Endothelial cell of umbilical vein (primary cell): ENCODE data around the gene EXT2. TPM values are rescaled to one million over a fixed set of nuclear protein-coding genes. Genes with fewer than 3 reads are reported as not detected.

Experiments
- BruUV-seq: library from RNA; stranded (reverse); fragments of 400-500 nt; replicated peaks from 2 replicates; lab custom pipeline; 2021; lab: Mats Ljungman, UMichigan
- CTCF ChIA-PET: fragments of 300-600, 350-600 bp; sonication (Branson Sonifier 250); formaldehyde crosslinking; loops from one replicate; lab custom pipeline; 2021; ENCODE audit warnings: antibody characterized with exemption, inconsistent platforms; lab: Charles Lee
- POLR2A ChIA-PET: fragments of 300-600, 350-600 bp; sonication (Branson Sonifier 250); formaldehyde crosslinking; loops from one replicate; lab custom pipeline; 2021; ENCODE audit warnings: antibody characterized with exemption, inconsistent platforms; lab: Charles Lee
- DNase-seq: peaks from one replicate; pipeline ENCODE4 v3.0.0-alpha.2; 2011; ENCODE audit warnings: low read depth, low spot score
- FAIRE-seq: peaks from 2 replicates; lab custom pipeline; 2011; peaks lifted over from hg19 to GRCh38; lab: Jason Lieb, UNC
- H2AFZ ChIP-seq: 2 replicates; pipeline ENCODE4 v1.6.0; 2012; ENCODE audit warnings: low read depth, low read length, control low read depth, inconsistent platforms
- H3K27ac ChIP-seq: 2 replicates; pipeline ENCODE4 v1.5.1; 2011; ENCODE audit warnings: low read depth, mild to moderate bottlenecking, control low read depth, low read length, moderate library complexity; ENCODE audit not compliant: insufficient read depth
- H3K27me3 ChIP-seq, 2 experiments: 2 replicates each; pipeline versions ENCODE4 v1.6.0 to v1.6.1; 2011; ENCODE audit warnings: low read length in 2 of 2, mixed read lengths in 1 of 2; ENCODE audit not compliant: control insufficient read depth in 2 of 2, insufficient read depth in 2 of 2
- H3K36me3 ChIP-seq, 2 experiments: 2 replicates in 1 of 2; 3 replicates in 1 of 2; pipeline ENCODE4 v1.5.1; 2011; ENCODE audit warnings: low read length in 2 of 2, mild to moderate bottlenecking in 1 of 2, moderate library complexity in 1 of 2; ENCODE audit not compliant: control insufficient read depth in 2 of 2, insufficient read depth in 2 of 2; ENCODE audit errors: extremely low read depth in 1 of 2
- H3K4me1 ChIP-seq: 3 replicates; pipeline ENCODE4 v1.5.1; 2011; ENCODE audit warnings: mild to moderate bottlenecking, low read length; ENCODE audit not compliant: control insufficient read depth, insufficient read depth; ENCODE audit errors: extremely low read depth
- H3K4me2 ChIP-seq: 2 replicates; pipeline ENCODE4 v1.6.1; 2011; ENCODE audit warnings: low read length, control low read depth, mixed read lengths; ENCODE audit not compliant: insufficient read depth
- H3K4me3 ChIP-seq, 3 experiments: fragments of 200-600 bp in 1 of 3; sonication (generic), shearing (Covaris generic) in 1 of 3; replicated peaks in 1 of 3; 2 replicates each; pipeline ENCODE4 v1.5.1; 2011 to 2016; ENCODE audit warnings: control low read depth in 3 of 3, low read length in 3 of 3, mild to moderate bottlenecking in 2 of 3, inconsistent platforms in 1 of 3, low read depth in 1 of 3, moderate library complexity in 1 of 3; ENCODE audit not compliant: insufficient read depth in 1 of 3
- H3K79me2 ChIP-seq: 2 replicates; pipeline ENCODE4 v1.6.0; 2012; ENCODE audit warnings: low read length, inconsistent platforms; ENCODE audit not compliant: control insufficient read depth, insufficient read depth
- H3K9ac ChIP-seq: replicated peaks from 2 replicates; pipeline ENCODE3; 2011; ENCODE audit warnings: low read length, control low read depth; ENCODE audit not compliant: insufficient read depth; ENCODE audit errors: extremely low read depth
- H3K9me1 ChIP-seq: replicated peaks from 3 replicates; pipeline ENCODE4 v1.6.0; 2011; ENCODE audit warnings: mild to moderate bottlenecking, low read length; ENCODE audit not compliant: control insufficient read depth, insufficient read depth; ENCODE audit errors: extremely low read depth
- H3K9me3 ChIP-seq: replicated peaks from 2 replicates; pipeline ENCODE4 v1.5.1; 2012; ENCODE audit warnings: low read length, inconsistent platforms; ENCODE audit not compliant: control insufficient read depth, insufficient read depth
- H4K20me1 ChIP-seq: replicated peaks from 2 replicates; pipeline ENCODE3; 2011; ENCODE audit warnings: mild to moderate bottlenecking, low read length; ENCODE audit not compliant: control insufficient read depth, insufficient read depth; ENCODE audit errors: extremely low read depth
- CTCF ChIP-seq, 2 donors: IDR thresholded peaks; 1 replicate in 1 of 2; 2 replicates in 1 of 2; pipeline ENCODE4 v1.5.1; 2011; ENCODE audit warnings: low read length in 2 of 2, mild to moderate bottlenecking in 2 of 2, moderate library complexity in 2 of 2, control low read depth in 1 of 2, inconsistent platforms in 1 of 2, low read depth in 1 of 2; ENCODE audit not compliant: insufficient read depth in 1 of 2; ENCODE audit errors: extremely low read depth in 1 of 2
- EZH2 ChIP-seq: IDR thresholded peaks from 2 replicates; pipeline ENCODE4 v1.6.1; 2012; ENCODE audit warnings: borderline replicate concordance, low read depth, mild to moderate bottlenecking, moderate library complexity, low read length, inconsistent platforms; ENCODE audit not compliant: severe bottlenecking
- FOS ChIP-seq: IDR thresholded peaks from 2 replicates; pipeline ENCODE4 v1.6.1; 2011; ENCODE audit warnings: mild to moderate bottlenecking, low read length, moderate library complexity, borderline replicate concordance; ENCODE audit not compliant: insufficient read depth
- GATA2 ChIP-seq: IDR thresholded peaks from 2 replicates; pipeline ENCODE4 v1.7.0; 2011; ENCODE audit warnings: low read depth, mild to moderate bottlenecking, moderate library complexity, mixed read lengths, low read length; ENCODE audit not compliant: insufficient read length, insufficient read depth
- JUN ChIP-seq: IDR thresholded peaks from 2 replicates; pipeline ENCODE4 v1.6.1; 2011; ENCODE audit warnings: borderline replicate concordance, low read depth; ENCODE audit not compliant: insufficient read length, insufficient read depth
- MAX ChIP-seq: IDR thresholded peaks from 2 replicates; pipeline ENCODE4 v1.6.1; 2011; ENCODE audit not compliant: insufficient read depth, insufficient read length
- MYC ChIP-seq: IDR thresholded peaks from one replicate; pipeline ENCODE4 v1.6.1; 2011; ENCODE audit warnings: mild to moderate bottlenecking, low read depth, low read length
- POLR2A ChIP-seq: IDR thresholded peaks from 2 replicates; pipeline ENCODE4 v1.6.1; 2012; ENCODE audit warnings: low read depth, mild to moderate bottlenecking, control low read depth, low read length
- POLR2AphosphoS5 ChIP-seq: IDR thresholded peaks from 2 replicates; pipeline ENCODE4 v1.6.1; 2012; ENCODE audit warnings: low read depth, mild to moderate bottlenecking, control low read depth, low read length, moderate library complexity; ENCODE audit not compliant: insufficient read depth
- dilution Hi-C: fragments of 300-500 bp; cut with MboI; formaldehyde crosslinking; loops from one replicate; pipeline ENCODE4 v1.15.0; 2019; ENCODE audit warnings: low sequenced_read_pairs; ENCODE audit not compliant: extremely low pct_ligation_motif_present
- intact Hi-C: fragments of 100-400 bp; cut with micrococcal nuclease; formaldehyde crosslinking; loops from one replicate; pipeline ENCODE4 v1.10.0; 2022
- polyA plus RNA-seq, 4 experiments: library from polyadenylated mRNA; depleted of rRNA in 3 of 4; stranded (reverse) in 3 of 4; unstranded in 1 of 4; fragments of >200 nt; gene quantifications; 2 replicates each; pipeline versions ENCODE4 v1.2.1 to v1.2.3, GENCODE V29; 2011 to 2012; ENCODE audit warnings: missing spikeins in 1 of 4
- total RNA-seq: library from RNA; stranded (reverse); gene quantifications from 2 replicates; pipeline ENCODE4 v1.2.3, GENCODE V29; 2021

Gene EXT2
- total and polyA plus RNA-seq, 2 donors (not counting 3 experiments of a cell fraction or from before 2014, with no cell fraction given) = 50.9 to 60.3 TPM

- H3K4me3 ChIP-seq = no peak overlapping the region
- H3K9me3 ChIP-seq = no peaks in the 10 kb centered on the region
- TF ChIP-seq POLR2A = no peak
- no peak for TF ChIP-seq JUN
- no peak for TF ChIP-seq POLR2AphosphoS5
- no peak for TF ChIP-seq GATA2
- no peak for TF ChIP-seq EZH2
- no peak for TF ChIP-seq FOS
- no peak for TF ChIP-seq MYC
- TF ChIP-seq MAX = no peak
- TF ChIP-seq CTCF (IDR thresholded peaks at IDR 0.05; ENCODE audit: extremely low read depth in 1 of 2, insufficient read depth in 1 of 2, low read depth in 1 of 2, low read length in 2 of 2) = no peak
- BruUV-seq = no TSS peak
- no peak for FAIRE-seq
- H3K4me2 ChIP-seq = no peak overlapping the region
- H3K27me3 ChIP-seq = no peaks in the 10 kb centered on the region
- H3K4me1 ChIP-seq = no peaks in the 10 kb centered on the region
- no peak overlapping the region for H2AFZ ChIP-seq
- no peak overlapping the region for H3K9ac ChIP-seq
- CTCF ChIA-PET = interaction anchor here (0.8 to 1.7 kb wide), 4 partner anchors 16 to 406 kb away, joined by 3 to 4 read pairs (median 3); no protein-coding TSS in a partner anchor
- H3K79me2 ChIP-seq = no peaks in the 10 kb centered on the region
- POLR2A ChIA-PET = no interaction called here
- intact Hi-C loops (no loop called here), dilution Hi-C loops (no loop called here)
- H3K36me3 ChIP-seq = peaks cover 0 to 5% of the 10 kb centered on the region in 2 experiments
- H3K27ac ChIP-seq = no peak overlapping the region
- no peaks in the 10 kb centered on the region for H3K9me1 ChIP-seq
- H4K20me1 ChIP-seq = no peaks in the 10 kb centered on the region
- no peak for DNase-seq
These were observed 35.3 kb downstream of the EXT2 start for GRCh38 chr11:44130751-44131150.
